Measurements from ENCODE around the gene SYTL2.

The SYTL2 gene

DNA sequence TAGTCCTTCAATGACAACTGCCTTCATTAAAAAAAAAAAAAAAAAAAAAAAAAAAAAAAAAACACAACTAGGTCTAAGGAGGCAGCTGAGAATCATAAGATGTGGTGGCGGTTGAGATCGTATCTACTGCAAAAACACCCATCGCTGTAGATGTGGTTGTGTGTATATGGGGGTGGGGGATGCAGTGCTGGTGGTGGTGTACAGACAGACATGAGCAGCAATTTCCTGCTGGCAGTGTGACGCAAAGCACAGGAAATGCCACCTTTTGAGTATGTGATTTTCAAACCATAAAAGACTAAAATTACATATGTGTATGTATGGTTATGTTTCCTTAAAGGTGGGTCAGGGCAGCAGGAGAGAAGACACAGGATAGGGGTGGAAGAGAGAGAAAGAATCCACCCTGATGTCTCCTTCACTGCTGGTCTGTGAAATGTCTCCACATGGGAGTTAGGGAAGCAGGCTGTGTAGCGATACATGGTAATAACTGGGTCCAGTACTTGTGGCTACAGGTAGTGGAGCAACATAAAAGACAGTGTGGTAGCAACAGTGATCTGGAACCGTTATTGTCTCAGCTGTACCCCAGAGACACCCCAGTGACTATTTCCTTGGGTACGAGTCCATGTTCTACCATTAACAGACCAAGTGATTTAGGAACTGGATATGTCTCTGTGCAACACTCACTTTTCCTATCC, 57.9 kb downstream of the SYTL2 start:
- no peak overlapping the region for H3K4me3 ChIP-seq (ENCODE audit: low read depth, low read length)
- no peaks in the 10 kb centered on the region for H3K36me3 ChIP-seq
- TF ChIP-seq, protein P1, sequence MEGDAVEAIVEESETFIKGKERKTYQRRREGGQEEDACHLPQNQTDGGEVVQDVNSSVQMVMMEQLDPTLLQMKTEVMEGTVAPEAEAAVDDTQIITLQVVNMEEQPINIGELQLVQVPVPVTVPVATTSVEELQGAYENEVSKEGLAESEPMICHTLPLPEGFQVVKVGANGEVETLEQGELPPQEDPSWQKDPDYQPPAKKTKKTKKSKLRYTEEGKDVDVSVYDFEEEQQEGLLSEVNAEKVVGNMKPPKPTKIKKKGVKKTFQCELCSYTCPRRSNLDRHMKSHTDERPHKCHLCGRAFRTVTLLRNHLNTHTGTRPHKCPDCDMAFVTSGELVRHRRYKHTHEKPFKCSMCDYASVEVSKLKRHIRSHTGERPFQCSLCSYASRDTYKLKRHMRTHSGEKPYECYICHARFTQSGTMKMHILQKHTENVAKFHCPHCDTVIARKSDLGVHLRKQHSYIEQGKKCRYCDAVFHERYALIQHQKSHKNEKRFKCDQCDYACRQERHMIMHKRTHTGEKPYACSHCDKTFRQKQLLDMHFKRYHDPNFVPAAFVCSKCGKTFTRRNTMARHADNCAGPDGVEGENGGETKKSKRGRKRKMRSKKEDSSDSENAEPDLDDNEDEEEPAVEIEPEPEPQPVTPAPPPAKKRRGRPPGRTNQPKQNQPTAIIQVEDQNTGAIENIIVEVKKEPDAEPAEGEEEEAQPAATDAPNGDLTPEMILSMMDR (IDR thresholded peaks at IDR 0.05; ENCODE audit: low read depth, low read length), result no peak
- H3K9me3 ChIP-seq, result no peaks in the 10 kb centered on the region
- no peaks in the 10 kb centered on the region for H3K4me1 ChIP-seq
- DNase-seq, result no peak
- peaks cover 21% of the 10 kb centered on the region for H3K27me3 ChIP-seq

DNA sequence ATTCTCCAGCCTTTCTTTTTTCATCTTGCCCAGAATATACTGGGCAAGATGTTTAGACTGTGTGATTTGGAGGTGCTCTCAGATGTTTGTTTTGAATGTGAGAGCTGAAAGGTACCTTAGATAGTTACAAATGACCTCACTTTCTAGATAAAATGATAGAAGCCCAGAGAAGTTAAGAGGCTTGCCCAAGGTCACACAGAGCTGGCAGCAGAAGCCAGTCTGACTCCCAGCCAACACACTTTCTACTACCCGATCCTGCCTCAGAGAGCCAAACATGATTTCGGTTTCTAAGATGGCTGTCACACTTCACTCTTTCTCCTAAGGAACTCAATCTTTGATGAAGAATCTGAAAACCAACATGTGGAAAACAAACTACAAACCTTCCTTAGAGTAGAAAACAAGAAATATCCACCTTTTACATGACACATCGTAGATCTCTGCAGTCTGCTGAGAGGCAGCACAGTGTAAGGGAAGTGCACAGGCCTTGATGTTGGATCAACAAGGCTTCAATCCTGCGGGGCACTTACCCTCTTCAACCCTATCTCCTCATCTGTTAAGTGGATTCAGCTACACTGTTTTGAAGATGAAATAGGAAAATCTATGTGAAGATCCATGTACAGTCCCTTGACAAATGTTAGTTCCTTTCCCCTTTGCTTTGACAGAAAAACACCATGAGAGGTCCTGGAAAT, 58.6 kb downstream of the SYTL2 start:
- TF ChIP-seq, protein P1 (IDR thresholded peaks at IDR 0.05; ENCODE audit: low read depth, low read length), result no peak

DNA sequence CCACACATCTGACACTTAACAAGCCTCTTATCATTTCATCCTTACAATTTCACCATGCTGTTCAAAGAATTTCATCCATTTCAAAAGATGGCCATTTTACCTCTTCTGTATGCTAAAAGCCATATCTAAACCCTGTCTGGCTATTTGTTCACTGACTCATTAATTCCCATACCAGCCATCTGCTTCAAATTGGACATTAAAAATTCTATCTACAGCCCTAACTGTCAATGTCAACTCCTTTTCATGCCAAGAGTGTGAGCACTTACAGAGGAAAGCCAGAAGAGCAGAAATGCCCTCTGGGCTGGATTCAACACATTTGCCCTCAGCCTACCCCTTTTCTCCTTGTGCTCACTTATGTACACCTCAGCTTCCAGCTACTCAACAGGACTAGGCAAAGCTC, 59.2 kb downstream of the SYTL2 start:
- Histone ChIP-seq H3K9me3 (no peaks in the 10 kb centered on the region), H3K27me3 (peaks cover 21% of the 10 kb centered on the region), H3K4me3 (ENCODE audit: low read depth, low read length) (no peak overlapping the region), H3K4me1 (no peaks in the 10 kb centered on the region), H3K36me3 (no peaks in the 10 kb centered on the region)
- DNase-seq, result no peak
- TF ChIP-seq, protein P1 (IDR thresholded peaks at IDR 0.05; ENCODE audit: low read depth, low read length), result no peak

More for the DNA sequence above, 58.6 kb downstream of the SYTL2 start:
- Histone ChIP-seq H3K36me3 (no peaks in the 10 kb centered on the region), H3K4me3 (ENCODE audit: low read depth, low read length) (no peak overlapping the region), H3K9me3 (no peaks in the 10 kb centered on the region), H3K4me1 (no peaks in the 10 kb centered on the region), H3K27me3 (peaks cover 21% of the 10 kb centered on the region)
- no peak for DNase-seq

DNA sequence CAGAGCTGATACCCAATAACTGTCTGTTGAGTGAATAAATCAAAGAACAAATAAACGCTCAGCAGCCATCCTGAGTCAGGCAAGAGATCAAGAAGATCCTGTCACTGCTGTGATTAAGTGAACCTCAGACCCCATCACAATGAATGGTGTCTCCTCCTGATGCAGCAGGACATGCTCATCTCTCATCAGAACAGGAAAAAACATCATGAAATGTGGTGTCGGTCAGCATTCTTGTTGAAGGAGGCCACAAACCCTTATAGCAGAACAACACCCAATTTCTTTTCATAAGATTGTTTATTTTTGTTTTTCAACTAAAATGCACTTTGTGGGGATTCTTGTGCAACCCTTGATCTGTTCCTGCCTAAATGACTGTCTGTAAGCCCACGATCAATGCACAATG, 60.3 kb downstream of the SYTL2 start:
- Histone ChIP-seq H3K9me3 (no peaks in the 10 kb centered on the region), H3K36me3 (no peaks in the 10 kb centered on the region), H3K27me3 (peaks cover 21% of the 10 kb centered on the region), H3K4me3 (ENCODE audit: low read depth, low read length) (no peak overlapping the region), H3K4me1 (no peaks in the 10 kb centered on the region)
- DNase-seq, result no peak
- TF ChIP-seq, protein P1 (IDR thresholded peaks at IDR 0.05; ENCODE audit: low read depth, low read length), result no peak

DNA sequence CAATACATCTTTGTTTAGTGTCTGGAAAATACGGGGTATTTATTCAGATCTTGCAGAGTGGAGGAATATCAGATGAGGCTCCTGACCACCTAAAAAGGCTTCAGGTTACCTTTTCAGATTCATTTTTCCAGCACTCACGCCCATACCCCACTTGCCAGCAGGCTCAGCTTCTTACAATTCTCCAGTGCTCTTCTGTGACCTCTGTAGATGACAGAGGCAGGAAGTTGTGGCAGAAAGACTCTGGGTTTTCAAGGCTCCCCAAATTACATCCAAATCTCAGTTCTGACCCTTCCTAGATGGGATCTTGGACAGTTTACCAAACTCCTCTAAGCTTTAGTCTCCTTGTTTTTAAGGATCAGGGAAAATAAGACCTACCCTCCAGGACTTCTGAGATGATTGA, 61.1 kb downstream of the SYTL2 start:
- H3K4me1 ChIP-seq, result no peaks in the 10 kb centered on the region
- TF ChIP-seq, protein P1 (IDR thresholded peaks at IDR 0.05; ENCODE audit: low read depth, low read length), result no peak
- no peak for DNase-seq
- H3K36me3 ChIP-seq, result no peaks in the 10 kb centered on the region
- H3K4me3 ChIP-seq (ENCODE audit: low read depth, low read length), result no peak overlapping the region
- no peaks in the 10 kb centered on the region for H3K9me3 ChIP-seq
- H3K27me3 ChIP-seq, result peaks cover 21% of the 10 kb centered on the region

DNA sequence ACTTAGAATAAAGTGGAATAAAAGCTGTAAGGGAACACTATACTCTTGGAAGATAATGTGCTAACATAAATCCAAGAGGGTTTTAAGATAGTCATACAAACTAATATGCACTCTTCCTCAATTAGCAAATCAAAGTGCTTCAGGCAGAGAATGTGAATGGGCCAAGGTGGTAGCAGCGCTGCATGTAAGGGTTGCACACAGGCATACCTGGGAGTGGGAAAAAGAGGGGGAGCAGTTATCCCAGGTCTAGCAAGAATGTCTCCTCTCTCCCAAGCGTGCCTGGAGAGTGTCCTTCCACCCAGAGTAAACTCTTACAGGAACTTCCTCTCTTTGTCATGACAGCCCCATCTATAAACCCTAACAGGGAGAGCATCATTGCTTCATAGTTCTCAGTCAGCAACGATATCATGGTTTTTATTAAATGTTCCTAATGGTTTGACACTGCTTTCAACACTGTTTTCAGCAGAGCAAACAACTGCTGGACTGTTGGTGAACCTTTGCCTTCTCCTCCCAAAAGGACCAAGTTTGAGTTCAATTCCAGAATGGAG, 61.6 kb downstream of the SYTL2 start:
- Histone ChIP-seq H3K4me3 (ENCODE audit: low read depth, low read length) (no peak overlapping the region), H3K36me3 (no peaks in the 10 kb centered on the region), H3K9me3 (no peaks in the 10 kb centered on the region), H3K27me3 (peaks cover 21% of the 10 kb centered on the region), H3K4me1 (no peaks in the 10 kb centered on the region)
- TF ChIP-seq, protein P1 (IDR thresholded peaks at IDR 0.05; ENCODE audit: low read depth, low read length), result no peak
- no peak for DNase-seq

Measured in BE2C (cell line).